Large intestine (tissue), 3 donors: ENCODE measurements around the gene GPALPP1. TPM values are rescaled to one million over a fixed set of nuclear protein-coding genes. Genes with fewer than 3 reads are reported as not detected.
A peak's percentile ranks its signal among the peaks of the same experiment; 100 is the strongest.

Experiments used
- DNase-seq, 2 donors: peaks; one replicate each; pipeline versions ENCODE4 v3.0.0 to v3.0.0-alpha.2; 2013
- H3K27ac ChIP-seq: one replicate; pipeline ENCODE4 v1.5.1; 2013; ENCODE audit warnings: low read length
- H3K27me3 ChIP-seq: 2 replicates; pipeline ENCODE4 v1.6.1; 2013; ENCODE audit warnings: low read length; ENCODE audit not compliant: control insufficient read depth, insufficient read depth
- H3K36me3 ChIP-seq: 2 replicates; pipeline ENCODE4 v1.6.1; 2013; ENCODE audit warnings: low read length; ENCODE audit not compliant: control insufficient read depth, insufficient read depth
- H3K4me1 ChIP-seq: one replicate; pipeline ENCODE4 v1.6.1; 2013; ENCODE audit warnings: low read length; ENCODE audit not compliant: control insufficient read depth, insufficient read depth
- H3K4me3 ChIP-seq: one replicate; pipeline ENCODE4 v1.5.1; 2013; ENCODE audit warnings: low read length
- H3K9me3 ChIP-seq: one replicate; pipeline ENCODE4 v1.6.1; 2013; ENCODE audit warnings: mild to moderate bottlenecking, low read depth, low read length, moderate library complexity; ENCODE audit not compliant: control insufficient read depth
- WGBS: methylation state at CpG from one replicate; pipeline ENCODE4 v1.1.5; 2013; ENCODE audit warnings: low lambda C conversion rate; ENCODE audit not compliant: insufficient coverage; 5-methylcytosine and 5-hydroxymethylcytosine counted together
- polyA plus RNA-seq: library from polyadenylated mRNA; unstranded; fragments of 120-200 nt; gene quantifications from one replicate; pipeline ENCODE4 v1.2.1, GENCODE V29; 2013

The GPALPP1 gene
- polyA plus RNA-seq, 1 donor: 32.8 TPM

DNA sequence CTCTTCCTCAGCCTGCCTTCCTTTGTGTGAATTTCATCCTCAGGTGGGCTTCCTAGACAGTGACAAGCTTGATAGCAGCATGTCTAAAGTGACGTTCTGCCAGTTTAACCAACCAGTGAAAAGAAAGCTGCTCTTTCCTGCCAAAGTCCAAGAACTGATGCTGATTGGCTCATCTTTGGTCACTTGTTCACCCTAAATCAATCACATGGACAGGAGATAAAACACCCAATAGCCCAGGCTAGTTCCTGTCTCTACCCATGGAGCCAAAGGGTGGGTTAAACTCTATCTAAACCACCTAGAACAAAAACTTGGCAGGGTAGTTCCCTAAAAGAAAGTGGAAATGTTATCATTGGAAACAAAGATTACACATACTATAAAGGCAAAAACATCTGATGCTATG, 50.8 kb downstream of the GPALPP1 start:
- Histone ChIP-seq H3K4me3 (no peak overlapping the region), H3K27ac (no peak overlapping the region), H3K4me1 (no peaks in the 10 kb centered on the region), H3K27me3 (no peaks in the 10 kb centered on the region), H3K36me3 (peaks cover 2% of the 10 kb centered on the region), H3K9me3 (no peaks in the 10 kb centered on the region)
- WGBS: no CpG with 5 or more reads among the region's 1 CpG
- DNase-seq: no peak

- no peak overlapping the region for H3K27ac ChIP-seq
- no peak overlapping the region for H3K4me3 ChIP-seq
- peaks cover 2% of the 10 kb centered on the region for H3K36me3 ChIP-seq
- 100% methylated on average over 1 of the region's 3 CpGs for WGBS
- no peak for DNase-seq
- H3K9me3 ChIP-seq: no peaks in the 10 kb centered on the region
- no peaks in the 10 kb centered on the region for H3K4me1 ChIP-seq
- no peaks in the 10 kb centered on the region for H3K27me3 ChIP-seq
Measured at GRCh38 chr13:45040622-45041021, 51.3 kb downstream of the GPALPP1 start.

DNA sequence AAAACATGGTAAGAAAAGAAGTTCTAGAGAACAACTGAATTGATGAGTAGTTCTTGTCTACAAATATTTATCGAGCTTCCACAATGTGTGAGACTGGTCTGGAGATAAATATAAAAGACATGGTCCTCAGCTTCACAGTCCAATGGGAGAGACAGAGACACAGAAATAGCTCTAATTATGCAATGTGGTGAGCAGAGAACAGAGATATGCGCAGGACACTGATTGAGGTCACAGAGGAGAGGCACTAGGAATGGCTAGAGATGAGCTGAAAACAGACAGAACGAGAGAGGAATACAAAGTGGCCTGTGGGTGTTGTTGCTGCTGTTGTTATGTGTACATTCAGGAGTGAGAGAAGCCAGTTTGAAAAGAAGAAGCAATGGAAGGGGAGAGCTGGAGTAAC, 53.2 kb downstream of the GPALPP1 start:
- H3K27me3 ChIP-seq: no peaks in the 10 kb centered on the region
- no peaks in the 10 kb centered on the region for H3K9me3 ChIP-seq
- H3K4me3 ChIP-seq: no peak overlapping the region
- DNase-seq: no peak
- WGBS: 53% methylated on average over 2 of the region's 3 CpGs
- H3K36me3 ChIP-seq: peaks cover 2% of the 10 kb centered on the region
- H3K4me1 ChIP-seq: no peaks in the 10 kb centered on the region
- no peak overlapping the region for H3K27ac ChIP-seq

DNA sequence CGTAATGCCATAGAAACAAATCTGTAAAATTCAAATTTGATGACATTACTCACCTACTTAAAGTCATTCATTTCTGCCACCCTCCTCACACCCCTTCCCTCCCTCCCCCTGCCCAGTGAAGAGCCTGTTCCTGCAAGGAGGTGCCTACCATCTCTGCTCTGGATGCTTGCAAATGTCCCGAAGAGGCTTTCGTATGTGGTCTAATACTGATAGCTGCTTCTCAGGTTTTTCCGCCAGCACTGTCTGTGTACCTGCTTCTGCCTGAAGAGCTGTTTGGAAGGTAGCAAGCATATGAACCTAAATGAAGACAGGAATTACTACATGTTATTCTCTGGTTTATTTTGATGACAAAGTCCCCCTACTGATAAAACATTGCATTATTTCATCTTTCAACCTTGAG, 57.1 kb downstream of the GPALPP1 start:
- Histone ChIP-seq H3K9me3 (no peaks in the 10 kb centered on the region), H3K27me3 (no peaks in the 10 kb centered on the region), H3K4me1 (no peaks in the 10 kb centered on the region), H3K4me3 (peak overlapping the region; percentile 51), H3K27ac (no peak overlapping the region), H3K36me3 (no peaks in the 10 kb centered on the region)
- DNase-seq: no peak
- 83% methylated on average over 1 of the region's 4 CpGs for WGBS

DNA sequence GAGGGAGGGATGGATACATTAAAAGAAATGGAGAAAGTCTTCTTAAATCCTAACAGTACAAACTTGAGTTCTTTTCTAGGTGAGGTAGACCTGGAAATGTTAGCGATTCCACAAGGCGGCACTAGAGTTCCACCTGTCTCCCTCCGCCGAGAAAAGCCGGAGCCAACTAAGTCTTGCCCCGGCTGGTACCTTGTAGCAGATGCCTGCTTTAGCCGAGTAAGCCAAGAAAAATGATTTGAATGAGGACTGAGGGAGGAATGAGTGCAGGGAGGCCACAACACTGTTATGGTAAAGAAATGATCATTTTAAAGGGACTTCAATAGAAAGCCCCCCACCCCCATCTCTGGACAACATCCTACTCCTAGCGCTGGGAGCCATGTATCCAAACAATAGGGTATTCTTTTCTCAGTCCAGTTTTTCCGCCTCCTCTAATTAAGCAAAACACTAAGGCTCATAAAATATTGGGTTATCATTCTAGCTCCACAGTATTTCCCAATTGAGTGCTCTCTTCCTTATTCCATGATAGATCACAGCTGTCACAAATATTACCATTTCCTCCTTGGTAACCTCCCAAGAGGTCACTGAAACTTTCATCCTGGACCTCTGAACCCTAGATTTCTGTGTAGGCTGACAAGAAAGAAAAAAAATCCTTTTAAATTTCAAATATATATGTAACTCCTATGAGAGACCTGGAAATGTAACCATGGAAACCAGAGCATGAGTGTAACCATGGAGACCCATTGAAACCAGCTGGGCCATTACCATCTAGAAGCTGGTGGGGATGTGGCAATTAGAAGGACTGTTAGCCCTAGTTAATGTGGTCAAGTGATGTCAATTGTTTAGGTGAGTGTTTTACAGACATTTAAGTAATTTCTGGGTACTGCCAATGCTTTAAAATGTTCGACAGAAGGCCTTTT, 58.3 kb downstream of the GPALPP1 start:
- Histone ChIP-seq H3K4me1 (no peaks in the 10 kb centered on the region), H3K9me3 (no peaks in the 10 kb centered on the region), H3K36me3 (no peaks in the 10 kb centered on the region), H3K4me3 (peak overlapping the region; percentile 51), H3K27me3 (no peaks in the 10 kb centered on the region), H3K27ac (no peak overlapping the region)
- peak; percentile 58 to 71 for DNase-seq
- 80% methylated on average over 1 of the region's 10 CpGs for WGBS

DNA sequence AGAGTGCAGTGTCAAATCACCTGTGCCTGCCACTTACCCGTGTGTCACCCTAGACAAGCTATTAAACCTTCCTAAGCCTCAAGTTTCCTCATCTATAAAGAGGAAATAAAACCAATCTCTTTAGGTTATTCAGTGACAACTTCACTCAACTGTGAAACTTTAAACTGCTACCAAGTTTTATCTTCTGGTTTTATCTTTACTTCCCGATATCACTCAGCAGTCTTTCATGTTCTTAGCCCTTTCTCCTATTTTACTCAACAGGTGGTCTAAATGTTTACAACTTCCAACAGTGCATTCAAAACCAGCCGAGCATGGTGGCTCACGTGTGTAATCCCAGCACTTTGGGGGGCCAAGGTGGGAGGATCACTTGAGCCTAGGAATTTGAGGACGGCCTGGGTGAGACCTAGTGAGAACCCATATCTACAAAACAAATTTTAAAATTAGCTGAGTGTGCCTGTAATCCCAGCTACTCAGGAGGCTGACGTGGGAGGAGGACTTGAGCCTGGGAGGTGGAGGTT, 59.6 kb downstream of the GPALPP1 start:
- DNase-seq: no peak
- no peaks in the 10 kb centered on the region for H3K4me1 ChIP-seq
- H3K27me3 ChIP-seq: no peaks in the 10 kb centered on the region
- H3K27ac ChIP-seq: no peak overlapping the region
- no peak overlapping the region for H3K4me3 ChIP-seq
- no peaks in the 10 kb centered on the region for H3K36me3 ChIP-seq
- H3K9me3 ChIP-seq: no peaks in the 10 kb centered on the region
- WGBS: 0% methylated on average over 1 of the region's 6 CpGs

- Histone ChIP-seq H3K4me1 (no peaks in the 10 kb centered on the region), H3K27ac (no peak overlapping the region), H3K27me3 (no peaks in the 10 kb centered on the region), H3K9me3 (no peaks in the 10 kb centered on the region), H3K4me3 (no peak overlapping the region), H3K36me3 (no peaks in the 10 kb centered on the region)
- no peak for DNase-seq
- no CpG with 5 or more reads among the region's 3 CpGs for WGBS
Measured at GRCh38 chr13:45049478-45049877, 60.1 kb downstream of the GPALPP1 start.

DNA sequence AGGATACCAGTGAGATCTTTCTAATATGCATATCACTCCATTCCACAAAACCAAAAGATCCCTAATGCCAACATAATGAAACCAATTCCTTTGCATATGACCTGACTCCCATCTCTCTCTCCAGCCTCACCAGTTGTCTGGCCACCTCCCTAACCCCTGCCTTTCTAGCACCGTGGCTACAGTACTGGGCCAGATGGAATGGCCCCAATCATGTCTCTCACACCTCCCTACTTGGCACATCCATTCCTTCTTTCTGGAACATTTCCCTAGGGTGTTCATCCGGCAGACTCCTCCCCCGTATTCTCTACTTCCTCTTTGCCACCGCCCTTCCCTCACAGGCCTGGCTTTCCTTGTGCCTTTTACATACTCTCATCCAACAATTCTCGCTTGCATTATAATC, 62.0 kb downstream of the GPALPP1 start:
- Histone ChIP-seq H3K36me3 (no peaks in the 10 kb centered on the region), H3K27ac (no peak overlapping the region), H3K4me3 (no peak overlapping the region), H3K27me3 (no peaks in the 10 kb centered on the region), H3K4me1 (no peaks in the 10 kb centered on the region), H3K9me3 (no peaks in the 10 kb centered on the region)
- no peak for DNase-seq
- 94% methylated on average over 4 of the region's 5 CpGs for WGBS

- H3K27me3 ChIP-seq: no peaks in the 10 kb centered on the region
- no peaks in the 10 kb centered on the region for H3K9me3 ChIP-seq
- DNase-seq: no peak
- WGBS: 61% methylated on average over 3 of the region's 8 CpGs
- H3K36me3 ChIP-seq: no peaks in the 10 kb centered on the region
- H3K4me3 ChIP-seq: no peak overlapping the region
- H3K27ac ChIP-seq: no peak overlapping the region
- no peaks in the 10 kb centered on the region for H3K4me1 ChIP-seq
Measured at GRCh38 chr13:45055198-45055901, 66.0 kb downstream of the GPALPP1 start.

- Histone ChIP-seq H3K9me3 (no peaks in the 10 kb centered on the region), H3K27ac (peak overlapping the region; percentile 17), H3K4me3 (no peak overlapping the region), H3K36me3 (no peaks in the 10 kb centered on the region), H3K27me3 (no peaks in the 10 kb centered on the region), H3K4me1 (no peaks in the 10 kb centered on the region)
- WGBS: 67% methylated on average over 2 of the region's 7 CpGs
- DNase-seq: no peak
Measured at GRCh38 chr13:45055902-45056648, 66.7 kb downstream of the GPALPP1 start.
